GM18505 (cell line): ENCODE results near the gene SIK2.

Experiments used
- ATAC-seq: cut with Tn5 transposase; IDR thresholded peaks from one replicate; pipeline ENCODE4 v1.9.1; 2021; ENCODE audit not compliant: unreplicated experiment
- POLR2A ChIP-seq: IDR thresholded peaks from 4 replicates; pipeline ENCODE4 v1.6.1; 2011; ENCODE audit warnings: borderline replicate concordance; ENCODE audit not compliant: insufficient read depth, insufficient read length; ENCODE audit errors: extremely low read depth

Gene SIK2

GRCh38 chr11:111663820-111664219 is 61.6 kb downstream of the SIK2 start:
- no peak for TF ChIP-seq POLR2A
- no peak for ATAC-seq

- no peak for ATAC-seq
- no peak for TF ChIP-seq POLR2A
These were observed 63.5 kb downstream of the SIK2 start for GRCh38 chr11:111665777-111666176.

- no peak for ATAC-seq
- no peak for TF ChIP-seq POLR2A
These were observed 66.7 kb downstream of the SIK2 start for GRCh38 chr11:111668980-111669379.

GRCh38 chr11:111671383-111671782 is 69.1 kb downstream of the SIK2 start:
- no peak for TF ChIP-seq POLR2A
- ATAC-seq: no peak

- no peak for ATAC-seq
- TF ChIP-seq POLR2A: no peak
These were observed 70.7 kb downstream of the SIK2 start for GRCh38 chr11:111672949-111673348.

- ATAC-seq: no peak
- TF ChIP-seq POLR2A: no peak
These were observed 72.7 kb downstream of the SIK2 start for GRCh38 chr11:111674941-111675340.

GRCh38 chr11:111675891-111676290 is 73.6 kb downstream of the SIK2 start:
- no peak for TF ChIP-seq POLR2A
- no peak for ATAC-seq

- no peak for ATAC-seq
- TF ChIP-seq POLR2A: no peak
These were observed 74.8 kb downstream of the SIK2 start for GRCh38 chr11:111676878-111677585.

- ATAC-seq: no peak
- TF ChIP-seq POLR2A: no peak
These were observed 78.4 kb downstream of the SIK2 start for GRCh38 chr11:111680486-111681175.

- no peak for TF ChIP-seq POLR2A
- ATAC-seq: no peak
These were observed 81.6 kb downstream of the SIK2 start for GRCh38 chr11:111683806-111684205.

- no peak for ATAC-seq
- TF ChIP-seq POLR2A: no peak
These were observed 82.0 kb downstream of the SIK2 start for GRCh38 chr11:111684251-111684650.

GRCh38 chr11:111688013-111688412 is 85.8 kb downstream of the SIK2 start:
- no peak for TF ChIP-seq POLR2A
- ATAC-seq: no peak

GRCh38 chr11:111691176-111691575 is 88.9 kb downstream of the SIK2 start:
- TF ChIP-seq POLR2A: no peak
- no peak for ATAC-seq

- TF ChIP-seq POLR2A: no peak
- no peak for ATAC-seq
These were observed 89.5 kb downstream of the SIK2 start for GRCh38 chr11:111691741-111692140.
